PC-3 (cell line): Measurements from ENCODE around the gene PRKCE. TPM values are rescaled to one million over a fixed set of nuclear protein-coding genes. Genes with fewer than 3 reads are reported as not detected.

Experiments
- ATAC-seq: fragments of 200-7000 bp; cut with Tn5 transposase; 2 replicates; pipeline ENCODE4 v1.9.1; 2020; ENCODE audit warnings: mild to moderate bottlenecking, moderate library complexity
- BruUV-seq: library from RNA; stranded (reverse); fragments of 400-500 nt; replicated peaks from 2 replicates; lab custom pipeline; 2021; lab: Mats Ljungman, UMichigan
- CTCF ChIA-PET: fragments of 300-600 bp; sonication (Branson Sonifier 250); formaldehyde crosslinking; loops from one replicate; lab custom pipeline; 2022; ENCODE audit warnings: antibody characterized with exemption; lab: Charles Lee
- POLR2A ChIA-PET: fragments of 300-600 bp; sonication (Branson Sonifier 250); formaldehyde crosslinking; loops from one replicate; lab custom pipeline; 2022; ENCODE audit warnings: antibody characterized with exemption; ENCODE audit not compliant: unreplicated experiment; lab: Charles Lee
- DNase-seq: peaks from one replicate; pipeline ENCODE4 v3.0.0-alpha.2; 2015
- H2AFZ ChIP-seq: fragments of 300-600 bp; sonication (generic); 2 replicates; pipeline ENCODE4 v1.6.0; 2016; ENCODE audit warnings: antibody characterized with exemption, low read length
- H3F3A ChIP-seq: fragments of 300-600 bp; sonication (generic); one replicate; pipeline ENCODE4 v1.6.0; 2017; ENCODE audit warnings: antibody characterized with exemption, low read length, control low read depth, mild to moderate bottlenecking; ENCODE audit not compliant: unreplicated experiment
- H3K27ac ChIP-seq: fragments of 300-600 bp; sonication (generic); 2 replicates; pipeline ENCODE4 v1.5.1; 2016; ENCODE audit warnings: mild to moderate bottlenecking, low read length
- H3K27me3 ChIP-seq: fragments of 300-600 bp; sonication (generic); 2 replicates; pipeline ENCODE4 v1.6.1; 2016; ENCODE audit warnings: low read length, mixed read lengths
- H3K36me3 ChIP-seq: fragments of 300-600 bp; sonication (generic); 2 replicates; pipeline ENCODE4 v1.6.1; 2016; ENCODE audit warnings: low read depth, mixed run types, low read length, mixed read lengths
- H3K4me1 ChIP-seq: fragments of 300-600 bp; sonication (generic); 2 replicates; pipeline ENCODE4 v1.5.1; 2016; ENCODE audit warnings: low read length; ENCODE audit not compliant: insufficient read depth
- H3K4me2 ChIP-seq: fragments of 300-600 bp; sonication (generic); 2 replicates; pipeline ENCODE4 v1.6.0; 2016; ENCODE audit warnings: low read length
- H3K4me3 ChIP-seq: fragments of 300-600 bp; sonication (generic); 2 replicates; pipeline ENCODE4 v1.5.1; 2016; ENCODE audit warnings: mild to moderate bottlenecking, low read length, mixed read lengths
- H3K79me2 ChIP-seq: fragments of 300-600 bp; sonication (generic); 2 replicates; pipeline ENCODE4 v1.6.1; 2017; ENCODE audit warnings: low read length, mixed read lengths
- H3K9ac ChIP-seq: fragments of 300-600 bp; sonication (generic); 2 replicates; pipeline ENCODE4 v1.6.0; 2016; ENCODE audit warnings: mild to moderate bottlenecking, low read length
- H3K9me2 ChIP-seq: fragments of 300-600 bp; sonication (generic); replicated peaks from 2 replicates; pipeline ENCODE4 v1.6.1; 2016; ENCODE audit warnings: mixed run types, low read length, mixed read lengths
- H3K9me3 ChIP-seq: fragments of 300-600 bp; sonication (generic); 2 replicates; pipeline ENCODE4 v1.6.1; 2016; ENCODE audit warnings: low read length, mixed read lengths
- H4K20me1 ChIP-seq: fragments of 300-600 bp; sonication (generic); 2 replicates; pipeline ENCODE4 v1.6.1; 2016; ENCODE audit warnings: low read length, mixed read lengths
- EZH2 ChIP-seq: fragments of 300-600 bp; sonication (generic); IDR thresholded peaks from one replicate; pipeline ENCODE4 v1.6.1; 2017; ENCODE audit warnings: antibody characterized with exemption, mild to moderate bottlenecking, low read length; ENCODE audit not compliant: unreplicated experiment
- EZH2phosphoT487 ChIP-seq: fragments of 300-600 bp; sonication (generic); IDR thresholded peaks from 2 replicates; pipeline ENCODE4 v1.6.1; 2018; ENCODE audit warnings: mild to moderate bottlenecking, antibody characterized with exemption, low read length, borderline replicate concordance
- intact Hi-C: fragments of 100-400 bp; cut with micrococcal nuclease; formaldehyde crosslinking; loops from 2 replicates; pipeline ENCODE4 v1.9.0; 2023
- total RNA-seq: library from RNA; depleted of rRNA; stranded (reverse); fragments of >200 nt; gene quantifications from 2 replicates; pipeline ENCODE4 v1.2.3, GENCODE V29; 2014
- TF ChIP-seq, protein P1 (sequence below): fragments of 300-600 bp; sonication (generic); conservative IDR thresholded peaks from 2 replicates; pipeline ENCODE4 v1.5.1; 2017; ENCODE audit warnings: antibody characterized with exemption, low read depth, mild to moderate bottlenecking, low read length

The PRKCE gene
- total RNA-seq, 1 experiment from 2014 or later: 7.0 TPM

GRCh38 chr2:45739796-45740485, 88.5 kb downstream of the PRKCE start:
- no peak for ATAC-seq
- TF ChIP-seq EZH2 (no peak), EZH2phosphoT487 (no peak)
- TF ChIP-seq, protein P1, sequence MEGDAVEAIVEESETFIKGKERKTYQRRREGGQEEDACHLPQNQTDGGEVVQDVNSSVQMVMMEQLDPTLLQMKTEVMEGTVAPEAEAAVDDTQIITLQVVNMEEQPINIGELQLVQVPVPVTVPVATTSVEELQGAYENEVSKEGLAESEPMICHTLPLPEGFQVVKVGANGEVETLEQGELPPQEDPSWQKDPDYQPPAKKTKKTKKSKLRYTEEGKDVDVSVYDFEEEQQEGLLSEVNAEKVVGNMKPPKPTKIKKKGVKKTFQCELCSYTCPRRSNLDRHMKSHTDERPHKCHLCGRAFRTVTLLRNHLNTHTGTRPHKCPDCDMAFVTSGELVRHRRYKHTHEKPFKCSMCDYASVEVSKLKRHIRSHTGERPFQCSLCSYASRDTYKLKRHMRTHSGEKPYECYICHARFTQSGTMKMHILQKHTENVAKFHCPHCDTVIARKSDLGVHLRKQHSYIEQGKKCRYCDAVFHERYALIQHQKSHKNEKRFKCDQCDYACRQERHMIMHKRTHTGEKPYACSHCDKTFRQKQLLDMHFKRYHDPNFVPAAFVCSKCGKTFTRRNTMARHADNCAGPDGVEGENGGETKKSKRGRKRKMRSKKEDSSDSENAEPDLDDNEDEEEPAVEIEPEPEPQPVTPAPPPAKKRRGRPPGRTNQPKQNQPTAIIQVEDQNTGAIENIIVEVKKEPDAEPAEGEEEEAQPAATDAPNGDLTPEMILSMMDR: no peak

DNA sequence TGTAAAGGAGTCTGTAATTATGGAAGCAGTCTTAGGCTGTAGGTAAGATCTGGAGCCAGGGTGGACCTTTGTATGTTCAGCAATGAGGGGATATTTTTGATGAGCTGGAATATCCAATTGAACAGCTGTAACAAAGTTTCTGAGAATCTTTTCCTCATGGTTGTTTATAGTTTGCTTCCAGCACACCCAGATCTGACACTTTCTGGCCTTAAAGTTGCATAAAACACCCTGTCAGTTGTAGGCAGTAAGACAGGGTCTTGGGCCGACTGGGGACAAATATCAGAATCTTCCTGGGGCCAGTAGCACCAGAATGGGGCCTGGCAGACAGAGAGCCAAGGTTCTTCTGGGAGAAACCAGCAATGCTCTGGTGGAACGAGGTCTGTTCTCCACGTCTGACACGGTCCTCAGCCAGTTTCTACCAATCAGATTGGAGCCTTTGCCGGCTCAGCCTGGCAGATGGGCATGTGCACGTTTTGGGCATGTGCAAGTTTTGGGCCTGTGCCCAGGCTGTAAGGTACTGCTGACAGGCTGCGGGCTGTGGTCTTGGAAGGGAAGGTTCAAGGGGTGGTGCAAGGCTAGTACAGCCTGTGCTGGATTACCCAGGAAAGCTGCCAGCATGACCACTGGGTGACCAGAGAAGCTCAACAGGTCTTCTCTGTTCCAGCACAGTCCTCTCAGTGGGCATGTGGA, 89.8 kb downstream of the PRKCE start:
- H3K9me2 ChIP-seq: no peaks in the 10 kb centered on the region
- H3K27ac ChIP-seq: no peak overlapping the region
- H3K4me1 ChIP-seq: no peaks in the 10 kb centered on the region
- no peak overlapping the region for H3K4me2 ChIP-seq
- no TSS peak for BruUV-seq
- H4K20me1 ChIP-seq: no peaks in the 10 kb centered on the region
- no peaks in the 10 kb centered on the region for H3K27me3 ChIP-seq
- H3F3A ChIP-seq: no peaks in the 10 kb centered on the region
- no peaks in the 10 kb centered on the region for H3K9me3 ChIP-seq
- no peak for TF ChIP-seq EZH2
- TF ChIP-seq, protein P1: no peak
- no peak for TF ChIP-seq EZH2phosphoT487
- POLR2A ChIA-PET: no interaction called here
- intact Hi-C loops: no loop called here
- ATAC-seq (no peak), DNase-seq (no peak)
- H2AFZ ChIP-seq: no peak overlapping the region
- no peak overlapping the region for H3K9ac ChIP-seq
- no peaks in the 10 kb centered on the region for H3K79me2 ChIP-seq
- no peaks in the 10 kb centered on the region for H3K36me3 ChIP-seq
- CTCF ChIA-PET: no interaction called here
- no peak overlapping the region for H3K4me3 ChIP-seq

More at GRCh38 chr2:45739796-45740485, 88.5 kb downstream of the PRKCE start:
- Histone ChIP-seq H3K9me3 (no peaks in the 10 kb centered on the region), H4K20me1 (no peaks in the 10 kb centered on the region), H3K4me1 (no peaks in the 10 kb centered on the region), H3K79me2 (no peaks in the 10 kb centered on the region), H3K4me2 (no peak overlapping the region), H3F3A (no peaks in the 10 kb centered on the region), H2AFZ (no peak overlapping the region), H3K9ac (no peak overlapping the region), H3K4me3 (no peak overlapping the region), H3K9me2 (no peaks in the 10 kb centered on the region), H3K27ac (no peak overlapping the region), H3K36me3 (no peaks in the 10 kb centered on the region), H3K27me3 (no peaks in the 10 kb centered on the region)
- no TSS peak for BruUV-seq
- intact Hi-C loops: no loop called here
- ChIA-PET POLR2A (no interaction called here), CTCF (no interaction called here)
- DNase-seq: no peak
